Left lung (tissue), 10 donors: ENCODE measurements around the gene DCUN1D4. TPM values are rescaled to one million over a fixed set of nuclear protein-coding genes. Genes with fewer than 3 reads are reported as not detected.
"Not testable (repeated sequence)": the region's sequence is repeated elsewhere in the genome, so short reads cannot be mapped to it uniquely, and the experiment has no call there.

Experiments
- ATAC-seq: fragments of 200-7000 bp; cut with Tn5 transposase; one replicate; pipeline ENCODE4 v1.9.1; 2020; ENCODE audit warnings: moderate library complexity
- DNase-seq, 4 donors: peaks; one replicate each; pipeline ENCODE4 v3.0.0-alpha.2; 2013 to 2020
- H3K27ac ChIP-seq, 2 donors: fragments of 200-600 bp; sonication (generic) in 1 of 2; one replicate each; pipeline versions ENCODE4 v1.5.0 to v1.8.0; 2020 to 2021
- H3K27me3 ChIP-seq, 2 donors: fragments of 200-600 bp; sonication (generic) in 1 of 2; one replicate each; pipeline versions ENCODE4 v1.5.0 to v1.8.0; 2020 to 2021
- H3K36me3 ChIP-seq, 2 donors: fragments of 200-600 bp; sonication (generic) in 1 of 2; one replicate each; pipeline versions ENCODE4 v1.5.0 to v1.8.0; 2020 to 2021
- H3K4me1 ChIP-seq, 2 donors: fragments of 200-600 bp; one replicate each; pipeline ENCODE4 v1.8.0; 2021
- H3K4me3 ChIP-seq, 2 donors: fragments of 200-600 bp; sonication (generic) in 1 of 2; one replicate each; pipeline versions ENCODE4 v1.5.0 to v1.8.0; 2020 to 2021; ENCODE audit warnings: mild to moderate bottlenecking in 1 of 2
- H3K9me3 ChIP-seq, 2 donors: fragments of 200-600 bp; sonication (generic) in 1 of 2; one replicate each; pipeline versions ENCODE4 v1.5.0 to v1.8.0; 2020 to 2021
- intact Hi-C, 2 donors: fragments of 100-400 bp; cut with DNase I; formaldehyde crosslinking; loops; one replicate each; pipeline versions ENCODE4 v1.11.2 to v1.14.2; 2022
- polyA plus RNA-seq, 6 donors: library from polyadenylated mRNA; unstranded; fragments of 120-200 nt; gene quantifications; one replicate each; pipeline ENCODE4 v1.2.1, GENCODE V29; 2013; ENCODE audit not compliant: insufficient read length in 6 of 6
- total RNA-seq, 2 donors: library from RNA; stranded (reverse); fragmentation: NEBNext Ultra II Directional; extraction: Animal tissue kit (Norgen Biotek cat#: 25700); gene quantifications; one replicate each; pipeline ENCODE4 v1.2.1, GENCODE V29; 2021
- TF ChIP-seq, protein P1 (sequence below), 2 donors: fragments of 200-600 bp; sonication (generic) in 1 of 2; IDR thresholded peaks; one replicate each; pipeline versions ENCODE4 v1.5.0 to v1.8.0; 2021; ENCODE audit warnings: antibody characterized with exemption in 2 of 2
- donor health status: DM: no; HTN: yes; CAD: no.
- donor health status: DM: no; HTN: no; CAD: no.

The DCUN1D4 gene
- total and polyA plus RNA-seq, 8 donors = 31.6 to 54.6 (median 46.5) TPM

DNA sequence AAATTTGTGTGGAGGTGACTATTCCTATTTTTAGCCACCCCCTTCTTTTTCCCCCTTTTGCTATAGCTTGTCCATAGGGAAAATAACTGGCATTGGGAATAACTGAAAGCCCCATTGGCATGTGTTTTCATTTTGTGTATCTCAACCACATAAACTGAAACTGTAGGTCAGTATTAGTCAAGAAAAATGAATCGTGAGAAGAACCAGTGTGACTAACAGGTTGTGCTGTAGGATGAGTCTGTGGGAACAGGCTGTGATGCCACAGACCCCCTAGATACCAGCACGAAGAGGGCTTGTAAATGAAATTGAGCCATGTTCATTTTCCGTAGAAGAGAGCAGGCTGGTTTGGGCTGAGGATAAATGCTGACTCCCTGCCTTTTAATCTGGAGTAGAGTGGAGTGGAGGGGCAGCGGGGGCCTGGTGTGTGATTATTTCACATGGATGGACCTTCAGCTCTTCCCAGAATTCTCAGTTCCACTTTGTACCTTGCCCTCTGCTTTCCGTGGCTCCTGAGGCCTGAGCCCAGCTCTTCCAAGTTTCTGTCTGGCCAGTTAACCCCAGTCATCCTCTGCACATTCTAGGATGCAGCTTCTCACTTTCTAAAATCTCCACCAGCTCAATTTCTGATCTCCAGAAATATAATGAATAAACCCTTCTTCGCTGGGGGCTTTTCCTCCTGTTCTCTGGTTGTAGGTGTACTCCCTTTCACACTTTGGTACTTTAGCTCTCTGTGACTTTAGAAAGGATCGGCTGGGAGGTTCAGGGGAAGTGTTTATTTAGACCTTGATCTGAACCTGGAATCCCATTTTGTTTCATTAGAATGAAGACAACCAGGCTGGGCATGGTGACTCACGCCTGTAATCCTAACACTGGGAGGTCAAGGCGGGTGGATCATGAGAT lies 37.3 kb downstream of the DCUN1D4 start:
- H3K4me1 ChIP-seq = no peaks in the 10 kb centered on the region
- DNase-seq (no peak), ATAC-seq (no peak)
- H3K9me3 ChIP-seq = no peaks in the 10 kb centered on the region
- H3K36me3 ChIP-seq = peaks cover 0 to 48% of the 10 kb centered on the region in 2 donors
- intact Hi-C loops = no loop called here
- H3K27me3 ChIP-seq = no peaks in the 10 kb centered on the region
- no peak overlapping the region for H3K4me3 ChIP-seq
- TF ChIP-seq, protein P1, sequence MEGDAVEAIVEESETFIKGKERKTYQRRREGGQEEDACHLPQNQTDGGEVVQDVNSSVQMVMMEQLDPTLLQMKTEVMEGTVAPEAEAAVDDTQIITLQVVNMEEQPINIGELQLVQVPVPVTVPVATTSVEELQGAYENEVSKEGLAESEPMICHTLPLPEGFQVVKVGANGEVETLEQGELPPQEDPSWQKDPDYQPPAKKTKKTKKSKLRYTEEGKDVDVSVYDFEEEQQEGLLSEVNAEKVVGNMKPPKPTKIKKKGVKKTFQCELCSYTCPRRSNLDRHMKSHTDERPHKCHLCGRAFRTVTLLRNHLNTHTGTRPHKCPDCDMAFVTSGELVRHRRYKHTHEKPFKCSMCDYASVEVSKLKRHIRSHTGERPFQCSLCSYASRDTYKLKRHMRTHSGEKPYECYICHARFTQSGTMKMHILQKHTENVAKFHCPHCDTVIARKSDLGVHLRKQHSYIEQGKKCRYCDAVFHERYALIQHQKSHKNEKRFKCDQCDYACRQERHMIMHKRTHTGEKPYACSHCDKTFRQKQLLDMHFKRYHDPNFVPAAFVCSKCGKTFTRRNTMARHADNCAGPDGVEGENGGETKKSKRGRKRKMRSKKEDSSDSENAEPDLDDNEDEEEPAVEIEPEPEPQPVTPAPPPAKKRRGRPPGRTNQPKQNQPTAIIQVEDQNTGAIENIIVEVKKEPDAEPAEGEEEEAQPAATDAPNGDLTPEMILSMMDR (IDR thresholded peaks at IDR 0.05) = no peak
- no peak overlapping the region for H3K27ac ChIP-seq

- no peaks in the 10 kb centered on the region for H3K4me1 ChIP-seq
- ATAC-seq (no peak), DNase-seq (no peak)
- no peaks in the 10 kb centered on the region for H3K9me3 ChIP-seq
- no peak overlapping the region for H3K4me3 ChIP-seq
- intact Hi-C loops = no loop called here
- peaks cover 0 to 48% of the 10 kb centered on the region in 2 donors for H3K36me3 ChIP-seq
- H3K27me3 ChIP-seq = no peaks in the 10 kb centered on the region
- H3K27ac ChIP-seq = no peak overlapping the region
- TF ChIP-seq, protein P1 (IDR thresholded peaks at IDR 0.05) = no peak
These were observed 41.1 kb downstream of the DCUN1D4 start for GRCh38 chr4:51884055-51884454.

- DNase-seq (no peak), ATAC-seq (no peak)
- Histone ChIP-seq H3K4me3 (no peak overlapping the region), H3K27ac (no peak overlapping the region), H3K27me3 (no peaks in the 10 kb centered on the region), H3K9me3 (no peaks in the 10 kb centered on the region), H3K4me1 (no peaks in the 10 kb centered on the region), H3K36me3 (peaks cover 0 to 44% of the 10 kb centered on the region in 2 donors)
- intact Hi-C loops = no loop called here
- TF ChIP-seq, protein P1 (IDR thresholded peaks at IDR 0.05) = no peak
These were observed 41.7 kb downstream of the DCUN1D4 start for GRCh38 chr4:51884606-51885005.

GRCh38 chr4:51885363-51885762 lies 42.4 kb downstream of the DCUN1D4 start:
- no peaks in the 10 kb centered on the region for H3K9me3 ChIP-seq
- H3K36me3 ChIP-seq = peaks cover 0 to 40% of the 10 kb centered on the region in 2 donors
- H3K4me3 ChIP-seq = no peak overlapping the region
- TF ChIP-seq, protein P1 (IDR thresholded peaks at IDR 0.05) = no peak
- DNase-seq (no peak), ATAC-seq (peak; percentile 29)
- intact Hi-C loops = no loop called here
- no peaks in the 10 kb centered on the region for H3K27me3 ChIP-seq
- H3K27ac ChIP-seq = no peak overlapping the region
- H3K4me1 ChIP-seq = no peaks in the 10 kb centered on the region

DNA sequence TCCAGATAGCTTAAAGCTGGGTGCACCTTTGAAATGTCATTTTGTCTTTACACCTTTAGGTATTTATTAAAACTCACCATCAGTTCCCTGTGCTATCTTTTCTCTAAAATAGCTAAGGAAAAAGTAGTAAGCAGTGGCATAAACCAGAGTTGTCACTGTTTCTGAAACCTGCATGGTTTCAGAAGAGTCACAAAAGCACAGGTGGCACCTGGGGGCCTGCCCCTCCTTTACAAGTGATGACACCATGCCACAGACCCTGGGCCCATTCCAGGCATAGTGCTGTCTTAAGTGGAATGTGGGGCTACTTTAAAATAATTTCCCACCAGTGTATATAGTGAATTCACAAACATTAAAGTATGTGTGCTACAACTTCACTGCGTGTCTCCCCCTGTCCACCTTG lies 47.8 kb downstream of the DCUN1D4 start:
- TF ChIP-seq, protein P1 (IDR thresholded peaks at IDR 0.05) = no peak
- no peak overlapping the region for H3K27ac ChIP-seq
- no peaks in the 10 kb centered on the region for H3K27me3 ChIP-seq
- H3K36me3 ChIP-seq = peaks cover 0 to 53% of the 10 kb centered on the region in 2 donors
- no peaks in the 10 kb centered on the region for H3K9me3 ChIP-seq
- H3K4me3 ChIP-seq = no peak overlapping the region
- H3K4me1 ChIP-seq = no peaks in the 10 kb centered on the region
- intact Hi-C loops = loop anchor here in 1 of 2 donors (10.0 kb wide), 1 partner anchor 134 kb away; the partner anchor contains the start of gene LRRC66
- DNase-seq (no peak), ATAC-seq (no peak)

GRCh38 chr4:51893402-51893801 lies 50.4 kb downstream of the DCUN1D4 start:
- not testable (repeated sequence) for H3K27me3 ChIP-seq, ATAC-seq, H3K4me1 ChIP-seq, H3K27ac ChIP-seq, H3K9me3 ChIP-seq, H3K4me3 ChIP-seq
- H3K36me3 ChIP-seq = peaks cover 0 to 32% of the 10 kb centered on the region in 2 donors
- peak in 1 of 4 donors; percentile 53 for DNase-seq
- intact Hi-C loops = loop anchor here in 1 of 2 donors (10.0 kb wide), 1 partner anchor 131 kb away; the partner anchor contains the start of gene LRRC66
